ENCODE measurements around the gene LIMCH1. TPM values are rescaled to one million over a fixed set of nuclear protein-coding genes. Genes with fewer than 3 reads are reported as not detected.
"Not testable (repeated sequence)": the region's sequence is repeated elsewhere in the genome, so short reads cannot be mapped to it uniquely, and the experiment has no call there.

Gene LIMCH1
- total RNA-seq, 2 donors from 2014 or later: 4.7 to 14.4 TPM

DNA sequence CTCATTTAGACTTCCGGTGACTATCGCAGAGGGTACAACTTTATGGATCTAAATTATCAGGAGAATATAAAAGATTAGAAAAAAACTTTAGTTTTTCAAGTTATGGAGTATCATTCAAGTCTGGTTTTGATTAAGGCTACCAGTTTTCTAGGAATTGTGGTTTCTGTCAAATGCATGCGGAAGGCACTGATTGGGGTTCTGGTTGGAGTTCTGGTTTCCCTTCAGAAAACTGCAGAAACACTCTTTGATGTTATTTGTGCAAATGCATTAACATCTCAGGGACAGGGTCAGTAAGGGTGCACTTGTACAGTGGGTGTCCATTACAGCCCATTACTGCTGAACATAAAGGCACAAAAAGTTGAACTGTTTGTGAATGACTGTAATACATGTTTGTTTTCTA, 100.2 kb downstream of the LIMCH1 start:
- TF ChIP-seq, protein P1, sequence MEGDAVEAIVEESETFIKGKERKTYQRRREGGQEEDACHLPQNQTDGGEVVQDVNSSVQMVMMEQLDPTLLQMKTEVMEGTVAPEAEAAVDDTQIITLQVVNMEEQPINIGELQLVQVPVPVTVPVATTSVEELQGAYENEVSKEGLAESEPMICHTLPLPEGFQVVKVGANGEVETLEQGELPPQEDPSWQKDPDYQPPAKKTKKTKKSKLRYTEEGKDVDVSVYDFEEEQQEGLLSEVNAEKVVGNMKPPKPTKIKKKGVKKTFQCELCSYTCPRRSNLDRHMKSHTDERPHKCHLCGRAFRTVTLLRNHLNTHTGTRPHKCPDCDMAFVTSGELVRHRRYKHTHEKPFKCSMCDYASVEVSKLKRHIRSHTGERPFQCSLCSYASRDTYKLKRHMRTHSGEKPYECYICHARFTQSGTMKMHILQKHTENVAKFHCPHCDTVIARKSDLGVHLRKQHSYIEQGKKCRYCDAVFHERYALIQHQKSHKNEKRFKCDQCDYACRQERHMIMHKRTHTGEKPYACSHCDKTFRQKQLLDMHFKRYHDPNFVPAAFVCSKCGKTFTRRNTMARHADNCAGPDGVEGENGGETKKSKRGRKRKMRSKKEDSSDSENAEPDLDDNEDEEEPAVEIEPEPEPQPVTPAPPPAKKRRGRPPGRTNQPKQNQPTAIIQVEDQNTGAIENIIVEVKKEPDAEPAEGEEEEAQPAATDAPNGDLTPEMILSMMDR (IDR thresholded peaks at IDR 0.05): no peak
- intact Hi-C loops (cut with DNase I): no loop called here
- Histone ChIP-seq H3K4me3 (no peak overlapping the region), H3K27ac (no peak overlapping the region), H3K9ac (ENCODE audit: low read depth in 2 of 2, low read length in 2 of 2) (no peak overlapping the region), H3K9me3 (no peaks in the 10 kb centered on the region), H3K4me1 (no peaks in the 10 kb centered on the region), H3K27me3 (no peaks in the 10 kb centered on the region), H3K36me3 (no peaks in the 10 kb centered on the region)
- no peak for DNase-seq

DNA sequence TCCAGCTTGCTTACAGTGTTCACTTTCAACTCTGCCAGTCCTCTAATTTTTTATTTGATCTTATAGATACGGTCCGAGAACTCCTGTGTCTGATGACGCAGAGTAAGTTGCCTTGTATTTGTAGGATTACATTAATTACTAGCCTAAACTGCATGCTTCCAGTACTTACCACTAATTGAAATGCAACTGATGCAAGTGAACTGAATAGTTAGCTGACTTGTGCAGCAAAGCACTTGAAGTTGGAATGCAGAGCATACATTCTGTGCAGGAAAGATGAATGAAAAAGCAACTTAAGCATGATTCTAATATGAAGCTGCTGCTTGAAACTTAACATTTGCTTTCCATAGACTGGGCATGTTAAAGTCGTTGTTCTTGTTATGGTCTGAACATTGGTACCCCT, 100.9 kb downstream of the LIMCH1 start:
- TF ChIP-seq, protein P1 (IDR thresholded peaks at IDR 0.05): no peak
- Histone ChIP-seq H3K9me3 (no peaks in the 10 kb centered on the region), H3K4me3 (no peak overlapping the region), H3K27me3 (no peaks in the 10 kb centered on the region), H3K27ac (no peak overlapping the region), H3K4me1 (no peaks in the 10 kb centered on the region), H3K36me3 (no peaks in the 10 kb centered on the region), H3K9ac (ENCODE audit: low read depth in 2 of 2, low read length in 2 of 2) (no peak overlapping the region)
- DNase-seq: no peak
- intact Hi-C loops (cut with DNase I): no loop called here

DNA sequence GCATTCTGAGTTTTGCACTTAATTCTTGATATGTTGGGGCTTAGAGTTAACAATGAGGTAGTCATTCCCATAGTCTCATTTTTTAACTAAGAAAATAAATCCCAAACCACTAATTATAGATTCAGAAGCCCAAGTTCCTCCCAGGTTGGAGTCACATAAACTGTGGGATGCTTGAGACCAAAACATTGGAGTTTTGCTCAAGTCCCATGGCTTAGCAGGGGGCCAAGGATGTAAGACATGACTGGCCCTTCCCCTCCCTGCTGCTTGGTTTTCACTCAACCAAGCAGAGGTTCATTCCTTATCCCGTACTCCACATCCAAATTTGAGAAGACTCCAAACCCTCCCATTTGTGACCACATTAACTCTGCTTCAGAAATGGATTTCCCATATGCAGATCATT, 101.3 kb downstream of the LIMCH1 start:
- intact Hi-C loops (cut with DNase I): no loop called here
- no peaks in the 10 kb centered on the region for H3K9me3 ChIP-seq
- no peak overlapping the region for H3K4me3 ChIP-seq
- no peak overlapping the region for H3K27ac ChIP-seq
- TF ChIP-seq, protein P1 (IDR thresholded peaks at IDR 0.05): no peak
- H3K4me1 ChIP-seq: peaks cover 3% of the 10 kb centered on the region
- no peak overlapping the region for H3K9ac ChIP-seq (ENCODE audit: low read depth in 2 of 2, low read length in 2 of 2)
- DNase-seq: no peak
- no peaks in the 10 kb centered on the region for H3K36me3 ChIP-seq
- H3K27me3 ChIP-seq: no peaks in the 10 kb centered on the region

DNA sequence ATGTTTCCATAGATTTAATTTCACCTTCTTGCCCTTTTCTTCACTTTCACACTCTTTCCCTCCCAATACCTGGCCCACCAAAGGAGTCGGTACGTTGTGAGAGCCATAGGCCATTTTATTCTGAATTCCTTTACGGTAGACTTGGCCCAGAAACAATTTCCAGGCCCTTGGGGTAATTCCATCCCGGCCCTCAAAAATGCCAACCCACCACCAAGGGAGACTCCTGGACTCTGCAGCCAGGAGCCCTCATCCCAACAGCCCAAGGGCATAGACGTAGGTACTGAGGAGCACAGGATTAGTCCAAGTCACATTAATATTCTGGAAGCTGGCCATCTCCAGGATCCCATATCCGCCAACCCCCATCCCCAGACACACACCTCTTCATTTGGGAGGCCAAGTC, 102.9 kb downstream of the LIMCH1 start:
- Histone ChIP-seq H3K4me3 (no peak overlapping the region), H3K9ac (ENCODE audit: low read depth in 2 of 2, low read length in 2 of 2) (no peak overlapping the region), H3K9me3 (no peaks in the 10 kb centered on the region), H3K4me1 (peaks cover 5% of the 10 kb centered on the region), H3K36me3 (no peaks in the 10 kb centered on the region), H3K27me3 (no peaks in the 10 kb centered on the region), H3K27ac (no peak overlapping the region)
- TF ChIP-seq, protein P1 (IDR thresholded peaks at IDR 0.05): no peak
- DNase-seq: no peak
- intact Hi-C loops (cut with DNase I): no loop called here

DNA sequence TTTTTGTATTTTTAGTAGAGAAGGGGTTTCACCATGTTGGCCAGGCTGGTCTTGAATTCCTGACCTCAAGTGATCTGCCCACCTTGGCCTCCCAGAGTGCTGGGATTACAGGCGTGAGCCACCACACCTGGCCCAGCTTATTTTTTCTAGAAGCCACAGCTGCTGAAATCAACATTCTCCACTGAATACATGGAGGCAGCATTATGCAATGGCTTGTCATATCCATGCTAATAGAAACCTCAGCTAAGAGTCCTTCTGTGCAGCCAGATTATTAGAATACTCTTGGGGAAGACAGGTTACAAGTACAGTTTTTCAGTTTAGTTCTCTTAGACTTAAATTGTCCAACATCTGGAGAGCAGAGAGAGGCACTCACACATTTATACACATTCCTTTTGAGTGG, 104.8 kb downstream of the LIMCH1 start:
- DNase-seq; H3K4me3 ChIP-seq; H3K27ac ChIP-seq; H3K27me3 ChIP-seq; H3K9me3 ChIP-seq; H3K4me1 ChIP-seq; intact Hi-C loops (cut with DNase I); H3K36me3 ChIP-seq; H3K9ac ChIP-seq (ENCODE audit: low read depth in 2 of 2, low read length in 2 of 2): not testable (repeated sequence)

DNA sequence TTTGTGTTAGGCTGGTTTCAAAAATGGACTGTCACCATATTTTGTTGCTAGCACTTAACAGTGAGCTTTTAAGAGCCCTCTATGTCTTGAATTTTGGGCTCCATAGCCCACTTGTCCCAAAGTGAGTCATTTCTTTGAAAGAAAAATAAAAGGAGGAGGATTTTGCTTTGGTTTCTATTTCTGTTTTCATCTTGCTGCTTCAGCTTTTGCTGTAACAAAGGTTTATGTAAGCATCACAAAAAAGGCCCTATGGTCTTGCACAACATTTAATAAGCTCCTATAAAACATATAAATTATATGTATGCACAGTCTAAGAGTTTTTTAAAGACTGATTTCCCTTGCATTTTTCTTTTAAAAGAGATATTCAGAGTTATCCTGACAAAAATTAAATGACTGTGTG, 105.4 kb downstream of the LIMCH1 start:
- no peak overlapping the region for H3K9ac ChIP-seq (ENCODE audit: low read depth in 2 of 2, low read length in 2 of 2)
- no peak overlapping the region for H3K4me3 ChIP-seq
- no peaks in the 10 kb centered on the region for H3K27me3 ChIP-seq
- intact Hi-C loops (cut with DNase I): no loop called here
- no peak overlapping the region for H3K27ac ChIP-seq
- H3K4me1 ChIP-seq: peaks cover 5% of the 10 kb centered on the region
- H3K9me3 ChIP-seq: no peaks in the 10 kb centered on the region
- DNase-seq: no peak
- TF ChIP-seq, protein P1 (IDR thresholded peaks at IDR 0.05): no peak
- no peaks in the 10 kb centered on the region for H3K36me3 ChIP-seq
